Kasumi-1 (cell line): Measurements from ENCODE around the gene TUBB.
"Not testable (repeated sequence)": the region's sequence is repeated elsewhere in the genome, so short reads cannot be mapped to it uniquely, and the experiment has no call there.

ENCODE experiments used
- DNase-seq, 2 experiments: peaks; one replicate each; lab custom pipeline; 2025; lab: John Stamatoyannopoulos, UW

The TUBB gene

DNA sequence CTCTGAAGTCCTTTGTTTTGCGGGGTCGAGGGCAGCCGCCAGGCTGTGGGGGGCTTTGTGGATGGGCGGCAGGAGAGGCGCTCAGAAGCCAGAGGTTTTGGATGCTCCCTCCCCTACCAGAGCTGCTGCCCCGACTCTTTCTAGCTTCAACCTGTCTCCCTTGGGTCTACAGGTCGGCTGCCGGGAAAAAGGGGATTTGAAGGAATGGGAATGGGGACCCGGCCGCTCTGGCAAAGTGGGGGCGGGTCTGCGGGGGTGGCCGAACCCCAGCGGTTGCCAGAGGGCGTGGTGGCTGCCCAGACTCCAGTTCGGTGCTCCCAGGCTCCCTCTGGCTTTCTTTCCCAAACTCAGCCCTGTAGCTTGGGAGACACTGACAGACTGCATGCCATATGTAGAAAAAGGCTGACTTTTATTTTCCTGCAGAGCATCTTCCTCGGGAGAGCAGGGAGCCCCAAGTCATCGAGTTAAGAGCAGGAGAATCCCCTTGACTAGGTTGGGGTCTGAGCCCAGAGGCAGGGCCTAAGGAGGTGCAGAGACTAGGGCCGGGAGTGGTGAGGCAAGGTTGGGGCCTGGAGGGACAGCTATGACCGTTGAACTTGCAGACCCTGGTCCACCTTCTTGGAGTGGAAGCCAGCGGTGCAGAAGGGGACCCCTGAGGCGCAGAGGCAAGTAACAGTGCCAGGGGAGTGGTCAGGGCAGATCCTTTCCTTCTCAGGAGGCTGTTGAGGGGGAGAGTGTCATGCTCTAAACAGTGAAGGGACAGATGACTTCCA is 32.3 kb upstream of the TUBB start:
- DNase-seq = no peak

DNA sequence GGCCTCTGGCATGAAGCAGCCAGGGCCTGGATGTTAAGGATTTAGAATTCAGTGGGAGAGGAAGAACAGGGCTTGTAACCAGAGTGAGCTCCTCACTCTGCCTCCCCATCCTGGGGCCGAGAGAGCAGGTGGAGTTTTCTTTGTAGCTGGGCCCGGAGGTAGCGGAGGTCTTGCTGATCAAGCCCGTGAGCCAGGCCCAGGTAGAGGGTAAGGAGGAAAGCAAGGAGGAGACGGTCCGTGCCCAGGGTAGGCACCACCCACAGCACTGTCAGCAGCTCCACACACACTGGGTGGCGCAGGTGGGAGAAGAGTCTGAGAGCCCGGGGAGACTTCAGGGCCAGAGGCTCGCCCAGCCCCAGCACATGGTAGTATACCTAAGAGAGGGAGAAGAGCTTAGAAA is 31.6 kb upstream of the TUBB start:
- DNase-seq = no peak

DNA sequence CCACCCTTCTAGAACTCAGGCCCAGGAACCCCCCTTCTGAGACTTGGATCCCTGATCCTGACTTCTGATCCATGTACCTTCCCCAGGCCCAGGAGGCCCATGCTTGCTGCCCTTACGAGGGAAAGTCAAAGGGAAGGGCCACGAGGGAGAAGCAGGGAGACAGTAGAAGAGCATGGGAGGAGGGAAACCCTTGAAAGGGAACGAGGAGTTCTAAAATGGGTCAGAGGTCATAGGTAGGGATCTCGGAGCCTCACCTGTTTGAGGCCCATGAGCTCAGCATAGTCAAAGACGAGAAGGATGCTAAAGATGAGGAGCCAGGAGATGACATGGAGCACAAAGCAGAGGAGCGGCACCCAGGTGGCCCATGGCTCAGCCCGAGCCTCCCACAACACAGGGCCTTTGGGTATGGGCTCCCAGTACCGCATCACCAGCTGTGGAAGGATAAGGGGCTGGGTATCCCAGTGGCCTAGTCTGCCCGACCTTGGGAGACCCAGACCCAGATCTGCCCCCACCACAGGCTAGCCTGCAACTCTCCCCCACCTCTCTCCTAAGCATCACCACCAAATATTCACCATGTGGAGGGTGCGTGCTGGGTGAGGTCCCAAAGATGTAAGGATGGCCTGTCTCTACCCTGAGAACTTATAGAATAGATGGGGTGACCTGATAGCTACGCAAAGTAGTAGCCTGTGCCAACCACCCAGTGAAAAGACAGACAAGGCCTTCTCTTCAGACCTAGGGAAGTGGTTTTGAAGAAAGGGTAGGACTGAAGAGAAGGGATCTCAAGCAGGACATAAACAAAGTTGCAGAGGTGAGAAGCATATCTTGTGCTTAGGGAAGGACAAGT is 30.9 kb upstream of the TUBB start:
- no peak for DNase-seq

DNA sequence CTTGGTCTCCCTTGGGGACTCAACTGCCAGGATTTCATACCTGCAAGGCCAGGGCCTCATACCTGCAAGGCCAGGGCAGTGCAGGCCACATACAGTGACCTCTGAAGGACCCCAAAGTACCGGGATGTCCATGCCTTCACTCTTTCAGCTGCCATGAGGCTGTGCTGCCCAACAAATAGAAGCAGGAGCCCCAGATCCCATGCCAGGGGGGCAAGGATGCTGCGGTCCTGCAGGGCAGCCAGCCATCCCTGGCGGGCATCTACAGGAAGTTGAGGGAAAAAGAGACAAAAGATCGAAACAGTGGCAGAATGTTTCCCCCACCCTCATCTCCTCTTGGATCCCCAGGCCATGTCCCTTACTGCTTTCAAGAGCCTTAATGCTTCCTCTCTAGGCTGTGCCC is 30.2 kb upstream of the TUBB start:
- DNase-seq = no peak

DNA sequence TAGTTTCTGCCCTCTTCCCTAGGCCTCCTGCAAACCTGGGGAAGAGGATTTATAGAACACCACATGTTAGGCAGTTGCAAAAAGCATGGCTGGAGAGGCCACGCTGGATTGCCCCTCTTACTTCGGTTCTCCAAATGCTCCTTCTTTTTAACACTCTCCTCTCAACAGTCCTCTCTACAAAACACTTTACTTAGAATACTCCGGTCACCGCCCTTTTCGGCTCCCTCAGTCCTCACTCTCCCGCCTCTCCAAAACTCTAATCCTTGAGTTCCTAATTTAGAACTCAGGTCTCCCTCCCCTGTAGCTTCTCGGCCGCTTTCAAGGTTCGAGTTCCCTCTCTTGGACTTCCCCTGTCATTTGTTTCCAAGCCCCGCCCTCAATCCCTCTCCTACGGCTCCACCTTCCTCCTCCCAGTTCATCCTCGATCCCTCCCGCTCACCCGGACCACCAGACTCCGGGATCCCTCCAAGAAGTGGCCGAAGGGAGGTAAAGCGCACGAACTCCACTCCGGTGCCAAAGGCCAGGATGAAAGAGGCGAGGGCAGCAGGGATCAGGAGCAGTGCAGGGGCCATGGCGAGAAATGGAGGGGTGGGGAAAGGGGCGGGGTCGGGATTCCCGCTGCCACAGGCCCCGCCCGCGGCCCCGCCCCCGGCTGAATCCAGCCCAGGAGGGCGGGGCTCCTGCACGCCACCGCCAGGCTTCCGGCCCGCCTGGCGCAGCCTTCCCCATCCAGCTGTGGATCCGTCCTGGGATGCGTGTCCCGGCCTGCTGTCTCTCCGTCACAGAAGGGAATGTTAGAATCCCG is 29.5 kb upstream of the TUBB start, which contains the start of gene NRM:
TSS of gene NRM (minus strand) at position 582 of the 805 bp plus-strand sequence. CDS start at position 572, 10 bp downstream.
- DNase-seq = peak; percentile 91

DNA sequence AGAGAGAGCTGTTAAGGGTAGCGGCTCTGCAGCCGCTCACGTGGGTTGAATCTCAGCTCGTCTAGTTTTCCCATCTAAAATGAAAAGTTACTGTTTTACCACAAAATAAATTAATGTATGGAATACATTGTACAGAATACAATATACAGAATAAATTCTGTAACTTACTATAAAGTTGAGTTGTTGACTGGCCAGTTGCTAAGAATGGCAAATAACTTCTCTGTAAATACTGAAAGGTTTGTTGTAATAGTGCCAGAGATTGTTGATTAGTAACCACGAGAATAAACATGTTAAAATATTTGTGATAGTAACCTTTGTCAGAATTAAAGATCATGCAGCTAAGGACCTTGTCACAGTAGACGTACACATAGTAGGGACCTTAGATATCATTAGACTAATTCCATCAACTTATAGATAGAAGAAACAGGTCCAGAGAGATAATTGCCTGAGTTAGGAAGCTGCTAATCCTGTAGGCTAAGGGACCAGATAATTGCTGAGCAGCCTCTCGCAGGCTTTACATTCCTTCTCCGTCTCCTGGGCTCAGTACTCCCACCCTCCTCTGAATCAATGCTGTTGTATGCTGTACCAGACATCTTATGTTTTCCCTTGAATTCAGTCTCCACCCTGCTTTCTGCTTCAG is 28.8 kb upstream of the TUBB start:
- DNase-seq = no peak

DNA sequence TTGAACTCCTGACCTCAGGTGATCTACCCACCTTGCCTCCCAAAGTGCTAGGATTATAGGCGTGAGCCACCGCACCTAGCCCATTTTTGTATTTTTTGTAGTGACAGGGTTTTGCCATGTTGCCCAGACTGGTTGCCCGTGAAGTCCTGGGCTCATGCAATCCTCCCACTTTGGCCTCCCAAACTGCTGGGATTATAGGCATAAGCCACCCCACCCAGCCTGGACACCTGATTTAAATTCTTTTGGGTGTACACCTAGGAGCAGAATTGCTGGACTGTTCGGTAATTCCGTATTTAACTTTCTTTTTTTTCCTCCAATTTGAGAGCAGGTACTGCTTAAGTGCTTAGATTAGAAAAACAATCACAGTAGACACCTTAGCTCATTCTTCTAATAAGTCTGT is 23.7 kb upstream of the TUBB start:
- DNase-seq = no peak

DNA sequence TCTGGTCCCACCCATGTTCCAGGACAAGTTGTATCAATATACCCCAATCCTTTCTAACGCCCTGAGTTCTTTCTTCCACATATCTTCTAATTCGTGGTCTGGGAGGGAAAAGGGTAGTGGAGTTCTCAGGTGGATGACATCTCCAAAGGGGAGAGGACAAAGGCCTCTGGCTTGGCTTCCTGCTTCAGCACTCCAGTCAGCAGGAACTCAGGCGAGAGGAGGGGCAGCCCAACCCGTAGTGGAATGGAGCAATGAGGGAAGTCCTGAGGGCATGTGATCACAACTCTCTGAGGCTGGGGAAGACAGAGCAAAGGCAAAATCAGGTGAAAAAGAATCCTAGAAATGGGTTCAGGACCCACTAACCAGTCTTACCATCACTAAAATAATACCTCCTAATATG is 19.8 kb upstream of the TUBB start:
- no peak for DNase-seq

DNA sequence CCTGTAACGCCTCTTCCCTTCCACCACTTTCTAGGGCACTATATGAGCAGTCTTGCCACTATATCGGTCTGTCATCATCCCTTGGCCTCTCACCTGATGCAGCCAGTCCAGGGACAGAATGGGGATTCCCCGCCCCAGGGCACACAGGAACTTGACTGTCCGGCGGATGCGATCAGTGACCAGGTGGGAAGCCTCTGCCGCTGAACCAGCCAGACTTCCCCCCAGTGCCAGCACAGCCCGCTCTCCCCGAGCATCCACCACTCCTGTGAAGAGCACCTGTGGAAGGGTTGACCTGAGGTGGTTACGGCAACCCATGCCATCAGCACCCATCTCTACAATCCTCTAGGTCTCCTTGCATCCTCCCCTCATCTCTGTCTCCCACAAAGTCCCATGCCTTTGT is 17.1 kb upstream of the TUBB start:
- no peak for DNase-seq

DNA sequence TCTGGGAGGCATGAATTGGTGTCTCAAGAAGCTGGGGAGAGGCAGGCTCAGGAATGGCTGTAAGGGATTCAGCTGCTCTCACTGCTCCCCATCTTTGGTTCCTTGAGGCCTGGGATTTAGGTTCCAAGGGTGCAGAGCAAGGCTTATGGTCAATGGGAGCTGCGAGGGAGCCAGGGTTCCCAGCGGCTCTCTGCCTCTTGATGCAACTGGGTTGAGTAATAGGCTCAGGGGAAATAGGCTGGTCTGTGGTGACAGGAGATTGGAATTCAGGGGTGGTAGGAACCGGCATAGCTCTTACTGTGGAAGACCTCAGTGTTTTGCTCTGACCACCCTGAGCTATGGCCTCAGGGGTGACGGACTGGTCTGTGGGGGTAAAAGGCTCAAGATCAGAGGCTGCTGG is 16.3 kb upstream of the TUBB start:
- no peak for DNase-seq

DNA sequence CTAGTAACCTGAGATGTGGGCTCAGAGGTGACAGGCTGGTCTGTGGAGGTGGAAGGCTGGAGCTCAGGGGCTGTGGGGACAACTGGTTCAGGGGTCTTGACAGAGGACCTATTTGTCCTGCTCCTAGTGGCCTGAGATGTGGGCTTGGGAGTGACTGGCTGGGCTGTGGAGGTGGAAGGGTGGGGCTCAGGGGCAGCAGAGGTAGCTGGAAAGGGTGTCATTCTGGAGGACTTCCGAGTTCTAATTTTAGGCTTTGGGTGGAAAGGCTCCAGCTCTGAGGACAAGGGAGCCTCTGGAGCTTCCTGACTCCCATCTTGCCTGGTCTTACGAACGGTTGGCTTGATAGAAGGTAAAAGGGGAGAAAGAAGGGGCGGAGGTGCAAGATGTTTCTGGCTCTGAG is 14.5 kb upstream of the TUBB start:
- no peak for DNase-seq

DNA sequence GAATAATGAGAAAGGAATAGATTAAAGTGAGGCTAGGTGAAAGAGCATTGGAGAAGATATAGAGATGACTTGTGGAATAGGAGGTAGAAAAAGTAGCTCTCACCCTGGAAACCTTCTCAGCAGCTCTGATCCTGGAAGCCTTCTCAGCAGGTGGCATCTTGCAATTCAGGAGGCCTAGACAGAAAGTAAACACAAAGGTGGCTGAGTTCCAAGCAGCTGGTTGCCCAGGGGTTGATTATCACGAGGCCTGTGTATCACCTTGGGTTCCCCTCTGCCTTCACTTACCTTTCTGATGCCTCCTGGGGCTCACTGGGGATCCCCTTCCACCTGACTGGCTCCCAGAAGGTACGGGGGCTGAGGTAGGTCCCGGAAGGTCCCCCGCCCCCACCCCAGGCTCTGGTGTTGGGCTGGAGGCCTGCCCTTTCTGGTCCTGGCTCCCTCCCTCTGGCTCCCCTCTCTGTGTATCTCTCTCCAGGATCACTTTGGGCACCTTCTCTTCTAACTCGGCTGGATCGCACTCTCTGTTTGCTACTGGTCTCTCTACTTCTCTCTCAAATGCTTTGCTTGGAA is 12.8 kb upstream of the TUBB start:
- DNase-seq = no peak

DNA sequence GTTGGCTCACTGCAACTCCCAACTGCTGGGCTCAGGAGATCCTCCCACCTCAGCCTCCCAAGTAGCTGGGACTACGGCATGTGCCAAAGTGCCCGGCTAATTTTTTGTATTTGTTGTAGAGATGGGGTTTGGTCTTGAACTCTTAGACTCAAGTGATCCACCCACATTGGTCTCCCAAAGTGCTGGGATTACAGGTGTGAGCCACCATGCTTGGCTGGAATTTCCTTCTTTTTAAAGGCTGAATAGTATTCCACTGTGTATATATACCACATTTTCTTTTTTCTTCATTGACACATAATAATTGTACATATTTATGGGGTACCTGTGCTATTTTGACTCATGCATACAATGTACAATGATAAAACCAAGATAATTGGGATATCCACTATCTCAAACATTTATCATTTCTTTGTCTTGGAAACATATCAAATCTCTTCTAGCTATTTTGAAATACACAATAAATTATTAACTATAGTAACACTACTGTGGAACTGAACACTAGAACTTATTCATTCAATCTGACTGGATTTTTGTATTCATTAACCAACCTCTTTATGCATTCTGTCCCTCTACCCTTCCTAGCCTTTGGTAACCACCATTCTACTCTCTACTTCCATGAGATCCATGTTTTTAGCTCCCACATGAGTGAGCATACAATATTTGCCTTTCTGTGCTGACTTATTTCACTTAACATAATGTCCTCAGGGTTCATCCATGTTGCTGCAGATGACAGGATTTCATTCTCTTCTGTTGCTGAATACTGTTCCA is 10.9 kb upstream of the TUBB start:
- DNase-seq = no peak

DNA sequence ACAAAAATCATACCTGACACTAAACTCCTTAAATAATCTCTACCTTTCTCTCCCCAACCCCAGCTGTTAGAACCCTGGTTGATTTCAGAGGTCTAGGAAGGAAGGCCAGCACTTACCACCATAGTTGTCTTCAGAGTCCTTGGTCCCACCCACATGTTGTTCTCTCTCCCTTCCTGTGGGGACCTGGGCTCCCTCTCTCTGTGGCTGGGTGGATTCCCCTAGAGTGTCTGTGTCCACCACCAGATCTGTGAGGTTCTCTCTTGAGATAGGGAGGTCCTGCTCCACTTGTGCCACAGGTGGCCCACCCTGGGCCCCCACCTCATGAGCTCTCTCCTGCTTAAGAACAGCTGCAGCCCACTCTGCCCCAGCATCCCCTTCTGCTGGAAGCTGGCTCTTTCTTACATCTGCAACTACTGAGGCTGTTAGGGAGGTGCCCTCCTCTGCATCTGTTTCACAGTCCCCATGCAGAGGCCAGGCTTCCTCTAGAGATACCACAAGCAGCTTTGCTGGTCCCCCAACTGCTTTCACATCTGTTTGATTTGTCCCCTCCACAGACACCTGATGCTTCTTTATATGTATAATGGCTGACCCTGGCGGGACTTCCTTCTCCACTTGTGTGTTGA is 8.3 kb upstream of the TUBB start:
- DNase-seq = no peak

DNA sequence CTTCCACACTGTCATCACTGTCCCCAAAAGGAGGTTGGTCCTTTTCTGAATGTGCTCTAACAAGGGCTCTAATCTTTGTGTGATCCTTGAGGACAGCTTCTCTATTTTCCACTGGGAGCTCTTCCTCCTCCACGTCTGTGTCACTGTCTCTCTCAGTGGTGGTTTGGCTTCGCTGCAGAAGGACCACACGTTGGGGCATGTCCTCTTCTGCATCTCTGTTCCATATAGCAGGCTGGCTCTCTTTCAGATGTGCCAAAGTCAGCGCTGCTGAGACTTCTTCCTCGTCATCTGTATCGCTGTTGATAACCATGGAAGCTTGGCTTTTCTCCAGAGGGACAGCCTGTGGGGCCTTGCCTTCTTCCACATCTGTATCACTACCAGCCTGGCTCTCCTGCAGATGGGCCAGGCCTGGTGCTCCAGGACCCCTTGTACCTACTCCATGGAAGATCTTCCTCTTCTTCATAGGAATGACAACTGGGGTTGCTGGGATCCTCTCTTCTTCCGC is 7.7 kb upstream of the TUBB start:
- no peak for DNase-seq

DNA sequence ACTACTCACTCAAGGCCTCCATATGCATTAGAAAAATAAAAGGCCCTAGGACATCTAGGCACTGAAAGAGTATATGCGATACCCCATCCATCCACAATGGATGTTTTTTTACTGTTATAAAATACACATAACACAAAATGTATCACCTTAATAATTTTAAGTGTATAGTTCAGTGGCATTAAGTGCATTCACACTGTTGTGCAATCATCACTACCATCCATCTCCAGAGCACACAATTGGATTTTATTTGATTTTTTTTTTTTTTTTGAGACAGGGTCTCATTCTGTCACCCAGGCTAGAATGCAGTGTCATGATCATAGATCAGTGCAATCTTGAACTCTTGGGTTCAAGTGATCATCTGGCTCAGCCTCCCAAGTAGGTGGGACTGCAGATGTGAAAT is 5.9 kb upstream of the TUBB start:
- no peak for DNase-seq

DNA sequence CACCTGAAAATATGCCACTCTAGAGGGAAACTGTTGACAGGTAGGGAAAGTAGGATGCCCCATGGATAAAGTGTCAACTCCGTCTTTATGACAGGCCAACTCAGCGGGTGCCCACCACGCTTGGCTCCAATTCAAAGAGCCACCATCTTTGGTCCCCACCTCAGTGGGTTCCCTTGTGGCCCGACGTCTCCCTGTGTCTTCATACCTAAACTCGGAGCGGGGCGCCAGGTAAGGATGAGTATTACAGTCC is 3.3 kb upstream of the TUBB start:
- no peak for DNase-seq

DNA sequence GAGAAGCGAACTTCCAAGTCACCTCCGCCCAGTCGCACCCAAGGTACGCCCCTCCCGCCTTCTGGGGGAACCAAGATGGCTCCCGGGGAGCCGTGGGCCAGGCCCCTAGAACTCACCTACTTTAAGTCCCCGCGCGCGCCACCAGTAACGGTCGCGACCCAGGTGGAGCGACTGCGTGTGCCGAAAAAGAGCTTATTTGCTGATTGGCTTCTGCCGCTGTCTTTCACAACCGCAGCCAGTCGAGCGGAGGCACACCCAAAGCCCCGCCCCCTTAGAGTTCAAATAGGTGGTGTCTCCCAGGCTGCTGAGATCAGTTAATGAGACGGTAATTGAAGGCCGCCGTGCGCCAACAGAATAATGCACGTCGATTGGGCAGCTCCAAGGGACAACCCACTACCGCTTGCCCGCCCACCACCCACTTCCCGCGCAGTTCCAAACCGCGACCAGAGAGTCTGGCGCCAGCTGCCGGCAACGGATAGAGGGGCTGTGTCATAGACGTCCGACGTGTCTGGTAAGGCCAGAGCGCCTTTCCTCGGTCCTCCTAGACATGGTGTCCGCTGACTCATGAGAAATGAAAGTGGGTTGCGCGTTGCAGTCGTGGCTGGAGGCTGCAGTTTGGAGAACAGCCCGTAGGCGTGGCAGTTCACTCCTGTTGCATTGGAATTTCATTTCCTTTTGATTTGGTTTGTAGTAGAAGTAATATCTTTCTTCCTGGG is 2.9 kb upstream of the TUBB start, which contains the start of gene MDC1:
TSS of gene MDC1 (minus strand) at position 153 of the 716 bp plus-strand sequence. CDS start 2,106 bp downstream, outside the sequence.
- DNase-seq = peak; percentile 100

DNA sequence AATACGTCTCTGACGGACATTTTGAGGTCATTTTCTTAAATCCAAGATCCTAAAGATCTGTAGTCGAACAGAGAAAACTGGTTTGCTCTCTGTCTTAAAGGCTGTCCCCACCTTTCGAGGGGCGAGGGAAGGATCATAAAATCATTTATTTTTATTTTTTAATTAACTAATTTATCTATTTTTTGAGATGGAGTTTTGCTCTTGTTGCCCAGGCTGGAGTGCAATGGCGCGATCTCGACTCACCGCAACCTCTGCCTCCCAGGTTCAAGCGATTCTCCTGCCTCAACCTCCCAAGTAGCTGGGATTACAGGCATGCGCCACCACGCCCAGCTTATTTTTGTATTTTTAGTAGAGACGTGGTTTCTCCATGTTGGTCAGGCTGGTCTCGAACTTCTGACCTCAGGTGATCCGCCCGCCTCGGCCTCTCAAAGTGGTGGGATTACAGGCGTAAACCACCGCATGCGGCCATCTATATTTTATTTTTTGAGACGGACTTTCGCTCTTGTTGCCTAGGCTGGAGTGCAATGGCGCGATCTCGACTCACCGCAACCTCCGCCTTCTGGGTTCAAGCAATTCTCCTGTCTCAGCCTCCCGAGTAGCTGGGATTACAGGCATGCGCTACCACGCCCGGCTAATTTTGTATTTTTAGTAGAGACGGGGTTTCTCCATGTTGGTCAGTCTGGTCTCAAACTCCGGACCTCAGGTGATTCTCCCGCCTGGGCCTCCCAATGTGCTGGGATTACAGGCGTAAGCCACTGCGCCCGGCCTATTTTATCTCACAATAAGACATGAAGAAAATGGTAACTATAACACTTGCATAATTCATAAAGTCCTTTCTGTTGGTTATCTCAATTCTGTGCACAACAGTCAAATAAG is 2.1 kb upstream of the TUBB start:
- DNase-seq = not testable (repeated sequence)
